K562 (cell line): ENCODE results near the gene NUP133. TPM values are rescaled to one million over a fixed set of nuclear protein-coding genes. Genes with fewer than 3 reads are reported as not detected.
A peak's percentile ranks its signal among the peaks of the same experiment; 100 is the strongest.

Source experiments
- ADNP ChIP-seq: fragments of 200-800 bp; sonication (Bioruptor generic); IDR thresholded peaks from 2 replicates; pipeline ENCODE4 v1.6.1; 2016; ENCODE audit warnings: missing genetic modification characterization, missing compliant biosample characterization
- CCNT2 ChIP-seq: IDR thresholded peaks from 2 replicates; pipeline ENCODE4 v1.6.1; 2011; ENCODE audit warnings: borderline replicate concordance, low read depth, mild to moderate bottlenecking, moderate library complexity, mixed read lengths, low read length; ENCODE audit not compliant: insufficient read length; ENCODE audit errors: extremely low read depth
- CTCF ChIP-seq, 3 experiments: IDR thresholded peaks in 2 of 3; conservative IDR thresholded peaks in 1 of 3; 2 replicates each; pipeline ENCODE4 v1.5.1; 2011 to 2012; ENCODE audit warnings: low read length in 3 of 3, mild to moderate bottlenecking in 3 of 3, control low read depth in 2 of 3, improper control_type of control experiment in 1 of 3, inconsistent platforms in 1 of 3, low read depth in 1 of 3, mixed read lengths in 1 of 3, moderate library complexity in 1 of 3; ENCODE audit not compliant: insufficient read depth in 2 of 3
- DPF2 ChIP-seq: fragments of 450-650 bp; IDR thresholded peaks from 2 replicates; pipeline ENCODE4 v1.6.1; 2016
- FOXA1 ChIP-seq: fragments of 450-650 bp; IDR thresholded peaks from 2 replicates; pipeline ENCODE4 v1.6.1; 2016; ENCODE audit warnings: mild to moderate bottlenecking, borderline replicate concordance
- FOXK2 ChIP-seq, 2 experiments: fragments of 450-650 bp; IDR thresholded peaks in 1 of 2; conservative IDR thresholded peaks in 1 of 2; 2 replicates each; pipeline ENCODE4 v1.6.1; 2016; ENCODE audit warnings: low read depth in 2 of 2, mild to moderate bottlenecking in 1 of 2
- HINFP ChIP-seq: fragments of 450-650 bp; conservative IDR thresholded peaks from 2 replicates; pipeline ENCODE4 v1.6.1; 2016; ENCODE audit warnings: missing genetic modification characterization, low read depth, mild to moderate bottlenecking, control low read depth, missing compliant biosample characterization
- HLTF ChIP-seq: fragments of 450-650 bp; IDR thresholded peaks from 2 replicates; pipeline ENCODE4 v1.6.1; 2016
- HMGXB4 ChIP-seq: sonication (generic); formaldehyde crosslinking; IDR thresholded peaks from 2 replicates; pipeline ENCODE4 v1.8.1; 2023; ENCODE audit warnings: mild to moderate bottlenecking, missing genetic modification reagents
- KHSRP ChIP-seq: fragments of 450-650 bp; IDR thresholded peaks from 2 replicates; pipeline ENCODE4 v1.6.1; 2017
- NR2C1 ChIP-seq, 2 experiments: fragments of 450-650 bp; IDR thresholded peaks; 2 replicates each; pipeline ENCODE4 v1.6.1; 2017; ENCODE audit warnings: mild to moderate bottlenecking in 2 of 2, antibody characterized with exemption in 1 of 2, inconsistent platforms in 1 of 2, missing compliant biosample characterization in 1 of 2, missing genetic modification characterization in 1 of 2
- POLR2AphosphoS2 ChIP-seq: IDR thresholded peaks from 2 replicates; pipeline ENCODE4 v1.6.1; 2012; ENCODE audit warnings: low read length, improper control_type of control experiment
- SAFB ChIP-seq: fragments of 200-400 bp; formaldehyde crosslinking; IDR thresholded peaks from 2 replicates; pipeline ENCODE4 v1.6.1; 2017; ENCODE audit warnings: low read depth, low read length, borderline replicate concordance
- SMC3 ChIP-seq: conservative IDR thresholded peaks from 2 replicates; pipeline ENCODE4 v1.6.1; 2011; ENCODE audit warnings: low read depth, low read length, improper control_type of control experiment; ENCODE audit not compliant: insufficient read depth
- SREBF2 ChIP-seq: sonication (generic); formaldehyde crosslinking; IDR thresholded peaks from 2 replicates; pipeline ENCODE4 v1.4.0; 2020; ENCODE audit warnings: mild to moderate bottlenecking, missing genetic modification reagents
- SRSF7 ChIP-seq: fragments of 200-400 bp; formaldehyde crosslinking; optimal IDR thresholded peaks from 2 replicates; pipeline ENCODE3; 2017; ENCODE audit warnings: mild to moderate bottlenecking, low read depth, low read length
- STAT5A ChIP-seq: IDR thresholded peaks from 2 replicates; pipeline ENCODE4 v1.6.1; 2012; ENCODE audit warnings: low read length, inconsistent platforms, borderline replicate concordance
- TCF3 ChIP-seq: sonication (generic); formaldehyde crosslinking; IDR thresholded peaks from 2 replicates; pipeline ENCODE4 v1.4.0; 2020; ENCODE audit warnings: mild to moderate bottlenecking, missing genetic modification reagents
- ZNF217 ChIP-seq: sonication (generic); formaldehyde crosslinking; IDR thresholded peaks from 2 replicates; pipeline ENCODE4 v1.8.0; 2022; ENCODE audit warnings: mild to moderate bottlenecking, missing genetic modification reagents
- ZNF277 ChIP-seq: fragments of 250-450 bp; sonication (Bioruptor Pico); IDR thresholded peaks from 2 replicates; pipeline ENCODE4 v1.8.0; 2022; ENCODE audit warnings: inconsistent platforms, mild to moderate bottlenecking, moderate library complexity, borderline replicate concordance
- ZNF280B ChIP-seq: fragments of 250-450 bp; sonication (Bioruptor Pico); IDR thresholded peaks from 2 replicates; pipeline ENCODE4 v1.5.1; 2021; ENCODE audit warnings: mild to moderate bottlenecking
- ZNF583 ChIP-seq: fragments of 250-450 bp; sonication (Bioruptor Pico); IDR thresholded peaks from 2 replicates; pipeline ENCODE4 v1.4.0; 2020
- polyA plus RNA-seq, 8 experiments: library from polyadenylated mRNA; depleted of rRNA in 4 of 8; stranded (reverse) in 5 of 8; unstranded in 3 of 8; fragments of >200 nt; fragmentation: Nextera tagmentation in 2 of 8; fragmentation: Illumina TruSeq in 1 of 8; extraction: Ambion mirVana in 2 of 8; extraction: Trizol in 1 of 8; gene quantifications; 2 replicates each; pipeline versions ENCODE4 v1.2.1 to v1.2.3, GENCODE V29; 2011 to 2014; ENCODE audit warnings: inconsistent platforms in 1 of 8, missing spikeins in 1 of 8
- total RNA-seq, 7 experiments: library from RNA; depleted of rRNA in 6 of 7; stranded (reverse); fragments of >200 nt in 6 of 7; fragmentation: Illumina TruSeq in 2 of 7; extraction: Trizol in 2 of 7; gene quantifications; 2 replicates each; pipeline versions ENCODE4 v1.2.1 to v1.2.3, GENCODE V29; 2011 to 2021; ENCODE audit warnings: low replicate concordance in 1 of 7

Gene NUP133
- total and polyA plus RNA-seq, 9 of the 15 experiments (the other 6 are each of a cell fraction or from before 2014, with no cell fraction given) = 21.7 to 85.1 (median 61.3) TPM

- TF ChIP-seq CTCF (IDR thresholded peaks at IDR 0.05 in 2 of 3, conservative IDR thresholded peaks at IDR 0.05 in 1 of 3; ENCODE audit: insufficient read depth in 2 of 3, low read depth in 1 of 3, low read length in 3 of 3) (no peak), NR2C1 (IDR thresholded peaks at IDR 0.05) (no peak), NR2C1 (tag; IDR thresholded peaks at IDR 0.05) (no peak), DPF2 (peak; percentile 43; the same call in 1 of the 2 replicates), SREBF2 (CRISPR knock-in tag) (no peak), HINFP (tag) (no peak), CCNT2 (no peak), TCF3 (CRISPR knock-in tag) (0 out of 2 replicates have a peak, but pooled peaks have one; percentile 5), SAFB (no peak), HLTF (no peak), ZNF583 (no peak), KHSRP (no peak), ZNF277 (CRISPR knock-in tag) (no peak), SMC3 (no peak), HMGXB4 (CRISPR knock-in tag) (no peak), SRSF7 (no peak), ADNP (no peak), STAT5A (no peak), ZNF280B (no peak), ZNF217 (CRISPR knock-in tag) (no peak), FOXK2 (conservative IDR thresholded peaks at IDR 0.05 in 1 of 2, IDR thresholded peaks at IDR 0.05 in 1 of 2; ENCODE audit: low read depth in 2 of 2) (peak in 1 of 2 experiments; percentile 34; a peak in 1 of 4 replicates), POLR2AphosphoS2 (no peak), FOXA1 (peak; percentile 70)
These were observed 1.4 kb upstream of the NUP133 start (continued) for GRCh38 chr1:229509576-229509975.
